Stimulated activated CD8-positive, alpha-beta memory T cell treated with anti-CD3 and anti-CD28 coated beads, Interleukin-15, amount 100 ng/mL, for 1 hour (primary cell): ENCODE measurements around the gene PFDN5.

Experiments
- DNase-seq: peaks from one replicate; pipeline ENCODE4 v3.0.0-alpha.2; 2020; ENCODE audit warnings: low read depth

PFDN5 gene

DNA sequence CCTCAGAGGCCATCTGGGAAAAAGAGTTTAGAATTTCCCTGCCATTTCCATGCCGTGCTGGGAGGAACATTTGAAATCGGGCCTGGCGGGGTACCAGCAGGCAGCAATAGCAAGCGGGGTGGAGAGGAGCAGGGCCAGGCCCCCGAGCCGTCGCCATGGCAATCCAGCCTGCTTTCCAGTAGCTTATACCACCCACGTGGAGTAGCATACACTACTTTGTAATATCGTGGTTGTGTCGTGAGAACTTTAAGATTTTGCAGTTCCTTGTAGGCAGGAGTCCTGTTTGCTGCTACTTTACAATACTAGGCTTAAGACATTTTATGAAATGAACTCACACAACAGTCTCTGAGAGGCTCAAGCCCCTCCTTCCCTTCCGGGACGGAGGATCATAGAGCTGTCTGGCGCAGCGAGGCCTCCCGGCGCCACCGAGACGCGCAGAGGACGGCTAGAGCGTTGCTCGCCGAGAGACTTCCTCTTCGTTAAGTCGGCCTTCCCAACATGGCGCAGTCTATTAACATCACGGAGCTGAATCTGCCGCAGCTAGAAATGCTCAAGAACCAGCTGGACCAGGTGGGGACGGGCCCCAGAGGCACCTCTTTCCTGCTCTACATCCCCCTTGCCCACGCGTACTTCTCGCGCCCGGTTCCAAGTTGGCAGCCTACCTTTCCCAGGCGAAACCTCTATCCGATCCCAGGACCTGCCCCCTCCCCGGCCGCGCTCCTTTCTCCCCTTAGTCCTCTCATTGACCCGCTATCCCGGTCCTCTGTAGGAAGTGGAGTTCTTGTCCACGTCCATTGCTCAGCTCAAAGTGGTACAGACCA, at the start of gene PFDN5:
Gene PFDN5 (plus strand): TSS at position 473 of the 821 bp plus-strand sequence. CDS start 26 bp downstream, at position 499.
- peak; percentile 67 for DNase-seq

DNA sequence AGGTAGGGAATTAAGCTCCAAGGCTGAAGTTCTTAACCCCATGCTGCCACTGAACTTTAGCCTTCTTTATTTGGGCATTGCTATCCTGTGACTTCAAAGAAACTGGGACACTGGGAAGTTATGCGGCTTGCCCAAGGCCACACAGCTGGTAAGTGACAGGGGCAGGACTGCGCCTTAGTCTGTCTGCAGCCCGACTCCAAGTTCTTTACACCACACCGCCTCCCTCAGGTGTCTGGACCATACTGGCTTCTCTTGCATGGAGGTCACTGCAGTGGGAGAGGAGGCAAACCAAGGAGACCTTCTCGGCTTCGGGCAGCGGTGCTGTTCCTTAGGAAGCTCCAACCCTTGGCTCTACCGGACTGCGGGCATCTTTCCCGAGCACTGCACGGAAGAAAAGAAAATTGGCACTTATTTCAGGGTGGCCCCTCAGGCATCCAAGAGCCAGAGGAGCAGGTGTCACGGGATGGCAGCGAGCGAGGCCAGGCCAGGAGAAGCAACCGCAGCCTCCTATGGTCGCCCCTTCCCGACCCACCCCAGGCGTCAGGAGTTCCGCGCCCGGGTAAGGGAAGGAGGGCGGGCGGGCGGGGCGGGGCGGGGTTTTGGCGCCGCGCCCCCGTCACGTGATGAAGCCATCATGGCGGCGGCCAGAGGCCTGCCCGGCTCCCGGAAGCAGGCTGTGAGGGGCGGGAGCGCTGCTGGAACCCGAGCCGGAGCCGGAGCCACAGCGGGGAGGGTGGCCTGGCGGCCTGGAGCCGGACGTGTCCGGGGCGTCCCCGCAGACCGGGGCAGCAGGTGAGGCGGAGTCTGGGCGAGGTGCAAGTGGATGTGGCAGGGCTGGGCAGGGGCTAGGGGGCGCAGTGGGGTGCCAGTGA, 43.6 kb upstream of the PFDN5 start:
- DNase-seq = peak; percentile 40

DNA sequence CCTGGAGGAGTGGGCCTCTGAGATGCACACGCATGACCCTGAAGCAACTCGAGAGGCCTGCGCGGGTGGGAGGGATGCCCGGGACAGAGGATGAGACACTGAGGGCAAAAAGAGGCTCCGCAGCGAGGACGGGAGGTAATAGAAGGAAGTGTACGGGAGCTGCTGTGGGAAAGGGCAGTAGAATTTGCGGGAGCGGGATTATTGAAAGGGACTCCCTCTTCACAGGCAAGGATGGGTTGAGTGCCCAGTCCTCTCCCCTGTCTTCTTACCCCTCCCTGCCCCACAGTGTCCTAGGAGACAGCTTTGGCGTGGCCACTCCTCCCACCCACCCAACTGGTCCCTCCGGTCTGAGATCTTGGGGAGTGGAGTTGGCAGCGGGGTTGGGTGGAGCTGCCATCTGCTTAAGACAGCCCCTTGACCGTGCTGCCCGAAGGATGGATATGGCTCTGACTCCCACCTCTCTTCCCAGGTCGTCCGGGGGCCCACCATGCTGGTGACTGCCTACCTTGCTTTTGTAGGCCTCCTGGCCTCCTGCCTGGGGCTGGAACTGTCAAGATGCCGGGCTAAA, 42.9 kb upstream of the PFDN5 start:
- no peak for DNase-seq

DNA sequence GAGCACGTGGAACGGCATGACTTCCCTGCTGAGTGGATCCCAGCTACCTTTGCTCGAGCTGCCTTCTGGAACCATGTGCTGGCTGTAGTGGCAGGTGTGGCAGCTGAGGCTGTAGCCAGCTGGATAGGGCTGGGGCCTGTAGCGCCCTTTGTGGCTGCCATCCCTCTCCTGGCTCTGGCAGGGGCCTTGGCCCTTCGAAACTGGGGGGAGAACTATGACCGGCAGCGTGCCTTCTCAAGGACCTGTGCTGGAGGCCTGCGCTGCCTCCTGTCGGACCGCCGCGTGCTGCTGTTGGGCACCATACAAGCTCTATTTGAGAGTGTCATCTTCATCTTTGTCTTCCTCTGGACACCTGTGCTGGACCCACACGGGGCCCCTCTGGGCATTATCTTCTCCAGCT, 42.0 kb upstream of the PFDN5 start:
- DNase-seq = no peak

DNA sequence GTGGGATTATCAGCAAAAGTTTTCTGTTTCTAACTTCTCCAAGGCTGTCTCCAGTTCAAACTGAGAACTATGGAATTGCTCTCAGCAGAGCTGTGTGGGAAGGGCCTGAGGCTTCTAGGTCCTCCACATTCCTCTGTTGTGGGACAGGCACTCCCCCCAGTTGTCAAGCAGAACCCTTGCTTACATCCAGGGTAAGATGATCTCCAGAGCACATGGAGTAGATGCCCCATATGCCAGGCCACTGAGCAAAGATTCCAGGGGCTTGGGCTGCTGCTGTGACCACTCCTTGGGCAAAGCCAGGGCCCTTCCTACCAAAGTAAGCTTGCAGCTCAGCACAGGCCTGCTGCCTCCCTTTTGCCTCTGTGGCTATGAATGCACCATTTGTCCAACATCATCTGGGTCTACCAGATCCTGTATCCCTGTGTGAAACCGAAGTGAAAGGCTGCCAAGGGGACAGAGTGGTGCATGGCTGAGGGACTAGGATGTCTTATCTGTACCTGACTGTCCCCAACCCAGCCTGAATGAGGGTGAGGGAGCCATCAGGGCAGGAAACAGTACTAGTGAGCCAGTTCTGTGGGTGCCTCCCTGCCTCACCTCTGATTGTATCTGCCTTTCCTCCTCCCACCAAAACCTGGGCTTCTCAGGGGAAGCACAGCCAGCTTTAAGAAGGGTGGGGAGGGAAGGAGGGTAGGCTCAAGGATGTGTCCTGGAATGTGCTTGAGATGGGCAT, 40.4 kb upstream of the PFDN5 start:
- DNase-seq = no peak

DNA sequence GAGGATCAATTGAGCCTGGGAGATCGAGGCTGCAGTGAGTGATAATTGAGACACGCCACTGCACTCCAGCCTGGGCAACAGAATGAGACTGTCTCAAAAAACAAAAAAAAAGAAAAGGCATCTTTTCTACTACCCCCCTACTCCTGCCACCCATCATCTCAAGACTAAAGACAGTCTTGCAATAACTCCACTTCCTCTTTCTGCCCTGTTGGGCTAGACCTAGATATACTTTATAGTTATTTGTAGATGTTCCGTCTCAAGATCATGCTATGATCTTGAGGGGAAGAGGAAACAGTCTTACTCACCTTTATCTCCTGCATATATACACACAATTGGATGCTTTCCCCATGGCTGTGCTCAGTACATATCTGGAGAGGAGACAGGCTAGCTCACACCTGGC, 39.3 kb upstream of the PFDN5 start:
- no peak for DNase-seq

DNA sequence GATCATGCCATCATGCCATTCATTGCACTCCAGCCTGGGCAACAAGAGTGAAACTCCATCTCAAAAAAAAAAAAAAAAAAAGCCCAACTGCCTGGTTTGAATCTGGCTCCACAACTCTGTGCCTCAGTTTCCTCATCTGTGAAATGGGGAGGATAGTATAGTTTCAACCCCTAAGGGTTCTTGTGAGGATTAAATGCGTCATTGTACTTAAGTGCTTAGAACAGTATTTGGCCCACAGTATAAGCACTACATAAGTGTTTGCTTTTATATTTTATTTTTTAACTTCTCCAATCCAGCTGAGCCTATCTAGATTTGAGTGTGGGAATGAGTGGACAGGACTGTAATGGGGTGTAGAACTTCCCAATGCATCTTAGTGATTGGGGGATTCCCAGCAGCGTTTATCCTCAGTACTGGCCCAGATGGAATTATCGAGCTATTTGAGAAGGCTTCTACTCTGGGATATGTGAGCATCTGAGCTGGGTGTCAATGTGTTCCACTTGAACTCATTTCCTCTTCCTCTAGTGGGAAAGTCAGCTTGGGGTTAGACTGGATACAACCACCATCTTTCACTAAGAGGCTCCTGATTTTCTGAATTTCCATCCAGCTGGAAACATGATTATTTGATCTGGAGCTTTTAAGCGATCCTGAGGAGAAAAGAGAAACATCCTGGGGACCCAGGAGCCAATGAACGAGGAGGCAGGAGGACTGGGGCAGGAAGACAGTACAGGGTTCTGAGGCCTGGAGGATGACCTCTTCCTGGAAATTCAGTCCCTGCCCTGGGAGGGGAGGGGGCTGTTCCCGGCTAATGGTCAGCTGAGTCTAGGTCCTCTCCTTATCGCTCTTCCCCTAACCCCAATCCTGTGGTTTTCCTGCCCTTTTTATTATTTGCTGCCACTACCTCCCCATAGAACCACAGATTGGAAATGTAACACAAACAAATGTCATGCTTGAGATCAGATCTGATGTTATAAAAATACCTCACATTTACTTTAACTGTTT, 36.5 kb upstream of the PFDN5 start:
- DNase-seq = no peak

DNA sequence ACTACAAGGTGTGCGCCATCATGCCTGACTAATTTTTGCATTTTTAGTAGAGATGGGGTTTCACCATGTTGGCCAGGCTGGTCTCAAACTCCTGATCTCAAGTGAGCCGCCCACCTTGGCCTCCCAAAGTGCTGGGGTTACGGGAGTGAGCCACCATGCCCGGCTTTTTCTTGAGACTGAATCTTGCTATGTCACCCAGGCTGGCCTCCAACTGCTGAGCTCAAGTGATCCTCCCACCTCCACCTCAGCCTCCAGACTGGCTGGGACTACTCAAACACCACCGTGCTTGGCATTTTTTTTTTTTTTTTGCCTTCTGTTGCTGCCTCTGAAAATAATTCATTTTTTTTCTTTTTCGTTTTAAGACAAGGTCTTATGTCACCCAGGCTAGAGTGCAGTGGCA, 35.5 kb upstream of the PFDN5 start:
- no peak for DNase-seq

DNA sequence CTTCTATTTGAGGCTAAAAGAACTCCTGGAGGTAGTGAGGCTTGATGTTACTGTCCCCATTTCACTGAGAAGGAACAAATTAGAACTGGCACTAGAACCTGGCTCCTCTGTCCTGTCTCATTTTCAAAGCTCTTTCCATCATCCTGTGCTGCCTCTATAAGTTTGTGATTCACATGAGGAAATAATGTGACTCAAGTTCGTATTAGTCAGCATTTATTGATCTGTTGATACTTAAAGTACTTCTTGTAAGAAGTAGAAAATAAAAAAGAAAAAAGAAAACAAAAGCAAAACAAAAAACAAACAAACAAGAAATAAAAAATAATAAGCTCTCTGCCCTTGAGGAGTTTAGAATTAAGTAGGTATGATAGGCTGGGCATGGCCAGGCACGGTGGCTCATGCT, 29.6 kb upstream of the PFDN5 start:
- DNase-seq = no peak

DNA sequence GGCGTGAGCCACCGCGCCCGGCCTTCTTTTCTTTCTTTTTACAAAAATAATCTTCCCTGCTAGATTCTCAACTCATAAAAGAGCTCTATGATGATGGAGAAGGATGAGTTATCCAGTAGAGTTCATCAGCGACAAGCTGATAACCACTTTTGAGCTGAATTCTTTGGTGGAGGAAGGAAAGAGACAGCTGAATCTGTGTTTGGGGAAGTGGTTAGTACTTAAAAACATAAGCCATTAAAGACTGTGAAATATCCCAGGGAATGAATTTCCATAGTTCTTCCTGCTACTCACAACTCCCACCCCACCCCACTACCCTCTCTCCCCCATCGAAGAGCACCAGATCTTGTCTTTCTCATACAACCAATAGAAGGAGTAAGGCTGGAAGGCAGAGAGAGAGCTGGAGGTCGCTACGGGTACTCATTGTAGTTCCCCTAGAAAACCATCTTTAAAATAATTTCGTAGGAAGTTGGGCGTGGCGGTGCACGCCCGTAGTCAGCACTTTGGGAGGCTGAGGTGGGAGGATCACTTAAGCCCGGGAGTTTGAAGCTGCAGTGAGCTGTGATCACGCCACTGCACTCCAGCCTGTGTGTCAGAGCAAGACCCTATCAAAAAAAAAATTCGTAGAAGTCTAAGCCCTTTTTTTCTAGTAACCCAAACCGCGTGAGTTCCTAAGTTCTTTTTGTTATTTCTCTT, 27.9 kb upstream of the PFDN5 start:
- DNase-seq = no peak

DNA sequence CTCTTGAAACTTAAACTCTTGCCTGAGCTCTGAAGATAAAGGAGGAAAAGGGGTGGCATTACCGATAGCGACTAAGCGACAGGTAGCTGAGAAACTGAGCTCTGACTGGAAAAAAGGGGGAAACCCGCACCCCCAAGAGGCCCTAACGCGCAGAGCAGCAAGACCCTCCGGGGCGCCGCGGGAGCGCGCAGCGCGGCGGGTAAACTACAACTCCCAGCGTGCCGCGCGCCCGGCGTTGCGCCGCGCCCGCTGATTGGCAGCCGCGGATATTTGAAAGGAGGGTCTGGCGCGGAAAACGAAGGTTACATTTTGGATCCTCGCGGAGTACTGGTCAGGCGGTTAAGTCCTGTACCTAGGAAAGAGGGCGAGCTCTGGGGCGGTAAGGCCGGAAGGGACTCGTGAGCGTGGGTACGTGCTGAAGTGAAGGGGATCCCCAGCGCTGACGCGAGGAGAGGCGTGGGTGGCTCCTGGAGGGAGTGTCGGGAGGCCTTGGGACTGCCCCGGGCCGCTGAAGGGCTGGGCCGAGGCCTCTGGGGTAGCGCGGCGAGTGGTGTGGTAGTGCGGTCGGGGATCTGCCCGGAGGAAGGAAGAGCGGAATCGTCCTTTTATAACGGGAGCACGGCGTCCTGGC, 27.2 kb upstream of the PFDN5 start, which contains the start of gene ESPL1:
Gene ESPL1 (plus strand): TSS at position 301 of the 631 bp plus-strand sequence. CDS start 468 bp downstream, outside the sequence.
- DNase-seq = peak; percentile 65

DNA sequence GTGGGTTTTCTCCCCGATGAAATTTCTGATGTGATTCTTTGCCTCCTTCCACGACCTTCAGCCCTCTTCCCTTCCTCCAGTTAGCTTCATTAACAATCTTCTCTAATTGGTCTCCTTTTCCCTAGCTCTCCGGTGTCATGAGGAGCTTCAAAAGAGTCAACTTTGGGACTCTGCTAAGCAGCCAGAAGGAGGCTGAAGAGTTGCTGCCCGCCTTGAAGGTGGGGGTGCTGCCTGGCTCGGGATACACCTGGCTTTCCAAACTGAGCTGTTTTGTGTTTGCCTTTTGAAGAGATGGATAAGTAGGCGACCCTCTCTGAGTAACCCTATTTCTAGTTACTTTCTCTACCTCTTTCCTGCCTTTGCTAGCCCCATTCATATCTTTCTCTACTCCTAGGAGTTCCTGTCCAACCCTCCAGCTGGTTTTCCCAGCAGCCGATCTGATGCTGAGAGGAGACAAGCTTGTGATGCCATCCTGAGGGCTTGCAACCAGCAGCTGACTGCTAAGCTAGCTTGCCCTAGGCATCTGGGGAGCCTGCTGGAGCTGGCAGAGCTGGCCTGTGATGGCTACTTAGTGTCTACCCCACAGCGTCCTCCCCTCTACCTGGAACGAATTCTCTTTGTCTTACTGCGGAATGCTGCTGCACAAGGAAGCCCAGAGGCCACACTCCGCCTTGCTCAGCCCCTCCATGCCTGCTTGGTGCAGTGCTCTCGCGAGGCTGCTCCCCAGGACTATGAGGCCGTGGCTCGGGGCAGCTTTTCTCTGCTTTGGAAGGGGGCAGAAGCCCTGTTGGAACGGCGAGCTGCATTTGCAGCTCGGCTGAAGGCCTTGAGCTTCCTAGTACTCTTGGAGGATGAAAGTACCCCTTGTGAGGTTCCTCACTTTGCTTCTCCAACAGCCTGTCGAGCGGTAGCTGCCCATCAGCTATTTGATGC, 26.4 kb upstream of the PFDN5 start:
- DNase-seq = no peak

DNA sequence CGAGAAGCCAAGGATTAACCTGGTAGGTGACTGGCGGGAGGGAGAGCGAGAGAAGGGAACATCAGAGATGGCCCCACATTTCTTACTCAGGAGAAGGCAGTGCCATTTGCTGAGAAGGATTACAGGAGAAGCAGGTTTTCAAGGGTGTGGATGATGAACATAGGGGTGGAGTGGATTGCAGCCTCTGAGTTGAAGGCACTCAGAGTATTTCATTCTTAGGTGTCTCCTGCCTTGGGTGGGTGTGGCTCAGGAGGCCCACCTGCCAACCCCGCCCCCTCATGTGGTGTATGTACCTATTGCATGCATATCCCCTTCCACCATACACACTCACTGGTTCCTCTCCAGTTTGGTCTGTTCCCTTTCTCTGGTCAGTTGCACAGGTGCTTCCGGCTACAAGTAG, 20.9 kb upstream of the PFDN5 start:
- DNase-seq = no peak

DNA sequence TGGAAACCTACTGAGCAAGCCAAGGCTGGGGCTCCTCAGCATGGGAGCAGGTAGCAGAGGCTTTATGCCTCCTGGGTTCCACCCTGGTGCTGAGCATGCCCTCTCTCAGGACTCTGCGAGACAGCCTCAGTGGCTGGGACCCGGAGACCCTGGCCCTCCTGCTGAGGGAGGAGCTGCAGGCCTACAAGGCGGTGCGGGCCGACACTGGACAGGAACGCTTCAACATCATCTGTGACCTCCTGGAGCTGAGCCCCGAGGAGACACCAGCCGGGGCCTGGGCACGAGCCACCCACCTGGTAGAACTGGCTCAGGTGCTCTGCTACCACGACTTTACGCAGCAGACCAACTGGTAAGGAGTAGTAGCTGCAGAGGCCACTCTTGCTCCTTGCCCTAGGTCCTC, 18.8 kb upstream of the PFDN5 start:
- no peak for DNase-seq

DNA sequence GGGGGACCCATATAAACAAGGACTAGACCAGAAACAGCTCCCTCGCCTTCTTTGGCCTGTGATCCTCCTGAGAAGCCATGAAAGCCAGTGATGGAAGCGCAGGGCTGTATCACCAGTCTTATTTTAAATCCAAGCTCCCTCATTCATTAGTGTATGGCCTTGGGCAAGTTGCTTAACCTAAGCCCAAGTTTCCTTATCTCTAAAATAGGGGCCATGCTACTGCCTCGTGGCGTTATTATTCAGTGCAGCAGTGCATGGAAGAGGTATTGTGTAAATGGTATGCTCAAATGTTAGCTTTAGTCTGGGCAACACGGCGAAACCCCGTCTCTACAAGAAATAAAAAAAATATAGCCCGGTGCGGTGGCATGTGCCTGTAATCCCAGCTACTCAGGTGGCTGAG, 17.4 kb upstream of the PFDN5 start:
- DNase-seq = no peak

DNA sequence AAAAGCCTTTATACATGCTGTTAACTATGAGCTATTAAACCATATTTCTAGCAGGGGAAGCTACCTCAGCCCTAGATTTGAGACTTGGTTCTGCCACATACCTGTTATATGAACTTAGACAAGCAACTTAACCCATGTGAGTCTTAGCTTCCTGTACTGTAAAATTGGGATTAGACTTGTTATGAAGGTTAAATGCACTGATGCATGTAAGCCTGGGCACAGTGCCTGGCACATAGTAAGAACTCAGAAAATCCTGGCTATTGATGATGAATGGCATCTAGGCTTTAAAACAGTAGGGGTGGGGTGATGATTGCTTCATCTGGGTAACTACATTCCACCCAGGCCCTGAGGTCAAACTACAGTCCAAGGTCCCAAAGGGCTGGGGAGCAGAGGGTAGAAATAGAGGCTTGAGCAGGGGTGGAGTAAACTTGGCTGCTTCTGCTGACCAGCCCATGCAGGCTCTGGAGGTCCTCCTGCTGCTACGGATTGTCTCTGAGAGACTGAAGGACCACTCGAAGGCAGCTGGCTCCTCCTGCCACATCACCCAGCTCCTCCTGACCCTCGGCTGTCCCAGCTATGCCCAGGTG, 16.0 kb upstream of the PFDN5 start:
- no peak for DNase-seq

DNA sequence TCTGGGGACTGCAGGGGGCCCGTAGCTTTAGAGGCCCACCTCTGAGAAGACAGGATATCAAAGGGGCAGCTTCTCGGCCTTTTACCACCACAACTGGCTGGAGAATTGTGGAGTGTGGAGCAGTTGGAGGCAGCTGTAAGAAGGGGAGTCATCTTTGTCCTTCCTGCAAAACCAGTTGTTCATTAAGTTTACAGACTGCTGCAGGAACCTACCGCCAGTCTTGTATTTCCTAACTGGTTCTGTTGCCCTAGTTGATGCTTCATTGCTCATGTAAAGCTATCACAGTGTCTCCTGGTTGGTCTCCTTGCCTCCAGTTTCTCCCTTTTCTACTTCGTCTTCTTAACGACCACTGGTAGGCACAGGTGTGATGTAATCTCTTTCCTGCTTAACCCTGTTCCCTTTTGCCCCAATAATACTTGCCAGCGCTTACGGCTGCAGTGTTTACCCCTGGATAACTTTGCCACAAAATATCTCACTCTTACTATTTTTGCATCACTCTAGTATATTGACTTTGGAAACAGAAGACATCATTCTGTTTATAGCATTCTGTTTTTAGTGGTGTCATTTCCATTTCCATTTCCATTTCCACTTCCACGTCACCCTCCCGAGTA, 15.3 kb upstream of the PFDN5 start:
- no peak for DNase-seq

DNA sequence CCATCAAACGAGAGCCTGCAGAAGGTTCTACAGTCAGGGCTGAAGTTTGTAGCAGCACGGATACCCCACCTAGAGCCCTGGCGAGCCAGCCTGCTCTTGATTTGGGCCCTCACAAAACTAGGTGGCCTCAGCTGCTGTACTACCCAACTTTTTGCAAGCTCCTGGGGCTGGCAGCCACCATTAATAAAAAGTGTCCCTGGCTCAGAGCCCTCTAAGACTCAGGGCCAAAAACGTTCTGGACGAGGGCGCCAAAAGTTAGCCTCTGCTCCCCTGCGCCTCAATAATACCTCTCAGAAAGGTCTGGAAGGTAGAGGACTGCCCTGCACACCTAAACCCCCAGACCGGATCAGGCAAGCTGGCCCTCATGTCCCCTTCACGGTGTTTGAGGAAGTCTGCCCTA, 8.9 kb upstream of the PFDN5 start:
- no peak for DNase-seq
